Activated naive CD4-positive, alpha-beta T cell treated with anti-CD3 and anti-CD28 coated beads, Interleukin-2, amount 50 U/mL, for 24 hours (primary cell): ENCODE data around the gene SYNE1.
"Not testable (repeated sequence)": the region's sequence is repeated elsewhere in the genome, so short reads cannot be mapped to it uniquely, and the experiment has no call there.

Source experiments
- H3K27ac Mint-ChIP-seq: one replicate; pipeline ENCODE4 v1.8.0; 2021; ENCODE audit warnings: mild to moderate bottlenecking, mixed read lengths
- H3K27me3 Mint-ChIP-seq: one replicate; pipeline ENCODE4 v1.8.0; 2021; ENCODE audit warnings: mixed read lengths
- H3K36me3 Mint-ChIP-seq: one replicate; pipeline ENCODE4 v1.8.0; 2021; ENCODE audit warnings: mixed read lengths
- H3K4me1 Mint-ChIP-seq: one replicate; pipeline ENCODE4 v1.8.0; 2021; ENCODE audit warnings: mixed read lengths
- H3K4me3 Mint-ChIP-seq: one replicate; pipeline ENCODE4 v1.8.0; 2021; ENCODE audit warnings: mild to moderate bottlenecking, mixed read lengths
- H3K9me3 Mint-ChIP-seq: one replicate; pipeline ENCODE4 v1.8.0; 2021; ENCODE audit warnings: mixed read lengths

SYNE1 gene

DNA sequence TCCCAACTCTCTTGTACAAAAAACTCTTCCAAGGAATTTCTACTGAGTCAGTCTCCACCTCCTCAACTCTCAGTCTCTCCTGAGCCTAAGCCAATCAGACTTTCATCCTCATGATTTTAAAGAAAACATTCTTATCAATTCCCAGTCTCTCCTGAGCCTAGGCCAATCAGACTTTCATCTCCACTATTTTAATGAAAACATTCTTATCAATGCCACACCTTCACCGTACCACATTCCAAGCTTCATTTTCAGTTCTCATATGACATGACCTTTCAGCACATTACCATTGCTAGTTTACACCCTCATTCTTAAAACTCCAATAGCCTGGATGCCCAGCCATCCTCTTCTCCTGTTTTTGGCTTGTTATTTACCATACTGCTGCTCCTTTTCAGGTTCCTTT lies 42.5 kb downstream of the SYNE1 start:
- Mint-ChIP-seq H3K36me3 (no peaks in the 10 kb centered on the region), H3K27ac (no peak overlapping the region), H3K4me3 (no peak overlapping the region), H3K27me3 (peaks cover 1% of the 10 kb centered on the region), H3K4me1 (no peaks in the 10 kb centered on the region), H3K9me3 (no peaks in the 10 kb centered on the region)

DNA sequence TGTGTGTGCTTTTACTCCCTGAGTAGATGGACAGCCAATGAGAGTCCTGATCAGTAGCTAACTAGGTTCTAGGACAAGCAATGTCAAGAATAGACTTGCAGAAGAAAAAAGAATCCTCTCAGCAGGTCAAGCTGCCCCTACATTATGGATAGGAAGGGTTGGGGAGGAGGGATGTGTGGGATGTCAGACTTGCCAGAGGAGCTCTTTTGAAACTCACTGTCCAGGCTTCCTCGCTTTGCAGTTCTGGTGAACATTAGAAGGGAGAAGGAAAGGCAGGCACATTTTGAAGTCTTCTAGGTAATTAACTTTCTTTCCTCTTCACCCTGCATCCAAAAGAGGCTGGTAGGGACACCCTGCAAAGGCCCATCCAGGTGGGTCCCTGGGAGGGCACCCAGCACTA lies 48.7 kb downstream of the SYNE1 start:
- Mint-ChIP-seq H3K4me1 (no peaks in the 10 kb centered on the region), H3K36me3 (no peaks in the 10 kb centered on the region), H3K27me3 (no peaks in the 10 kb centered on the region), H3K4me3 (no peak overlapping the region), H3K27ac (no peak overlapping the region), H3K9me3 (no peaks in the 10 kb centered on the region)

DNA sequence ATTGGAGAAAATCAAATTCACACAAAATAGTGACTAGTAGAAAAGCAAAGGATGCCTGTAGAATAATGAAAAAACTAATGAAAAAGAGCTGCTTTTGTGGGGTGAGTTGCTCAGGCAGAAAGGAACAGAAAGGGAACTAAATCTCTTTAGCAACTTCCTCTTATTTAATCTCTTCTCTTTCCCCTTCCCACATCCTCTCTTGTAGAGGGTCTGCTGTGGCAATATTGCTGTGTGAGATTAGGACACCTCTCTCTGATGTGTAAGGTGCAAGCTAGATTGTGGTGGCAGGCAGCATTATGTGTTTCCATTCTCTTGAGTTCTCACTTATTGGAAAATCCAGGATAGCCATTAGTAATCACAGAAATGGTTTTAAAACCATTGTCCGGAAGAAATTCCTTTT lies 49.7 kb downstream of the SYNE1 start:
- H3K4me1 Mint-ChIP-seq: no peaks in the 10 kb centered on the region
- H3K27me3 Mint-ChIP-seq: no peaks in the 10 kb centered on the region
- no peak overlapping the region for H3K4me3 Mint-ChIP-seq
- no peaks in the 10 kb centered on the region for H3K36me3 Mint-ChIP-seq
- H3K9me3 Mint-ChIP-seq: no peaks in the 10 kb centered on the region
- H3K27ac Mint-ChIP-seq: no peak overlapping the region

DNA sequence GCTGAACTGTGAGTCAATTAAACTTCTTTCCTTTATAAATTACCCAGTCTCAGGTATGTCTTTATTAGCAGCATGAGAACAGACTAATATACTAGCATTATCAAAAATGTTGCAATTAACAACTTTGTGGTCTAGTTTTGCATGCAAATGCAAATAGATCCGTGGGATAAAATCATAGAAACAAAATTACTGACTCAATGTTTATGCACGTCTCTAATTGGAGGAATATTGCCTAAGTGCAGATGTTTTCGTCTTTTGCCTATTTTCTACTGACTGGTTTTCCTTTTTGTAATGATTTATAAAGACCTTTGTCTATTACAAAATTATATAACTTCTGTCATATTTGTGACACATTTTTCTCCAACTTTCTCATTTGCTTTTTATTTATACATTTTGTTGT lies 51.9 kb downstream of the SYNE1 start:
- Mint-ChIP-seq H3K36me3 (no peaks in the 10 kb centered on the region), H3K9me3 (no peaks in the 10 kb centered on the region), H3K4me1 (no peaks in the 10 kb centered on the region), H3K27me3 (no peaks in the 10 kb centered on the region), H3K4me3 (no peak overlapping the region), H3K27ac (no peak overlapping the region)

DNA sequence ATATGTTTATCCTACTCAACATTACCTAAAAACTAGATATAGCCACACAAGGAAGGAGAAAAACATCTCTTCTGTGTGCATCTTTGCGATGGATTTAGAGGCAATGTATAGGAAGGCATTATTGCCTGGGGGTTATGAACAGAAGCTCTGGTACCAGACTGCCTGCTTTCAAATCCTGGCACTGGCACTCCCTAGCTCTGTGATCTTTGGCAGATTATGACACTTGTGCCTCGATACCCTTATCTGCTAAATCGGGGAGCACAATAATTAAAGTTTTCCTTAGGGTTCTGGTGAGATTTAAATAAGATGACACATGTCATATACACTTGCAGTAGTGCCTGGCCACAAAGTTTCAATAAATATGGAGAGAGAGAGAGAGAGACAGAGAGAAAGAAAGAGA lies 53.3 kb downstream of the SYNE1 start:
- H3K4me1 Mint-ChIP-seq: no peaks in the 10 kb centered on the region
- H3K9me3 Mint-ChIP-seq: no peaks in the 10 kb centered on the region
- no peaks in the 10 kb centered on the region for H3K27me3 Mint-ChIP-seq
- H3K36me3 Mint-ChIP-seq: no peaks in the 10 kb centered on the region
- H3K4me3 Mint-ChIP-seq: no peak overlapping the region
- H3K27ac Mint-ChIP-seq: no peak overlapping the region

DNA sequence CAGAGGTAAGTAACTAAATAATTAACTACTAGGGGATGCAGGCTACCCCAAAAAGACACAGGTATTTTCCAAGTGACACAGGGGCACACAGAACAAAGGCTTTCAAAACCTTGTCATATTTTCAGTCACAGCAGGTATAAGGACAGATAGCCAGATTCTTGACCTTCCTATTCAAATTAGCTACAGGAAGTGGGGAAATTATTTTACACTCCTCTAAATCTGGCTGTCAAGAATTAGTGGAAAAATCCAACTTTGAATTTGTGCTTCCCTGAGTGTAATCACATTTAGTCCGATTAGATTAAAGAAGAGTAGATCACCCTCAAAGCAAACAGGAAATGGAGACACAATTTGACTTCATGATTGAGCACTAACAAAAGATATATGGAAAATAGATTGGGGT lies 60.6 kb downstream of the SYNE1 start:
- H3K9me3 Mint-ChIP-seq: no peaks in the 10 kb centered on the region
- H3K27me3 Mint-ChIP-seq: peaks cover 4% of the 10 kb centered on the region
- no peaks in the 10 kb centered on the region for H3K36me3 Mint-ChIP-seq
- H3K4me1 Mint-ChIP-seq: no peaks in the 10 kb centered on the region
- no peak overlapping the region for H3K27ac Mint-ChIP-seq
- no peak overlapping the region for H3K4me3 Mint-ChIP-seq

DNA sequence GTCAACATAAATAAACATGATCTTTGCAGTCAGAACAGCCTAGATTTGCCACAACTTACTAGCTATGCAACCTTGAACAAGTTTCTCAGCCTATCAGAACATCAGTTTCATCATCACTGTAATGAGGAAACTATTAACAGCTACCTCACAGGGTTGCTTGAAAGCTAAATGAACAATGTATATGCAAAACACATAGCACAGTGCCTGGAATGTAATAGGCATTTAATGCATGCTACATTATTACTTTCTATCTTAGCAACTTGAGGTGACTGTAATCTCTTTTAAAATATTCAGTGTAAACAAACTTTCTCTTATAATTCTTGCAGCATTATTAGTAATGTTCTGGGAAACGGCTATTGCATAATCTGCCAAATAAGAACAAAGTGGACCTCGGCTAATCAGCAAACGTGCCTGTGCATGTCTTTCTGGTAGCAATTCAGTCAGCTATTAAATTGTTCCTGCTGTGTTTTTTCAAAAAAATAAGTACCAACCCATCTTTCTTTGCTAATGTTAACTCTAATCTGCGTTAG lies 61.5 kb downstream of the SYNE1 start:
- peaks cover 4% of the 10 kb centered on the region for H3K27me3 Mint-ChIP-seq
- H3K4me3 Mint-ChIP-seq: no peak overlapping the region
- H3K36me3 Mint-ChIP-seq: no peaks in the 10 kb centered on the region
- no peaks in the 10 kb centered on the region for H3K9me3 Mint-ChIP-seq
- H3K4me1 Mint-ChIP-seq: no peaks in the 10 kb centered on the region
- H3K27ac Mint-ChIP-seq: no peak overlapping the region

DNA sequence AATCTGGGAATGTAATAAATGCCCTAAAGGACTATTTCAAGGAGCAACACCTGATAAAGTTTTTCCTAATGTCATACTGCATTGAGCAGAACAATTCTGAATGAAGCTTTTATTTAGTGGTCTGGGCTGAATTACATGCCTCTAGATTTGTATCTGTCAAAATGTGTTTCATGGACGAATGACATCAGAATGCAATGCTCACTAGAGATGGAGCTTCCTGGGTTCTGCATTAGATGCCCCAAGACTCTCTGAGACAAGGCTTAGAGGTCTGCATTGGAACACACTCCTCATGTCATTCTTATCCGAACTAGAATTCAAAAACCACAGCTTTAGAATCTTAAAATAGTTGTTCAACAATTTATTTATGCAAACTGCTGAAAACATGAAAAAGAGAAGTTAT lies 62.0 kb downstream of the SYNE1 start:
- no peaks in the 10 kb centered on the region for H3K36me3 Mint-ChIP-seq
- H3K9me3 Mint-ChIP-seq: no peaks in the 10 kb centered on the region
- H3K27me3 Mint-ChIP-seq: peaks cover 4% of the 10 kb centered on the region
- H3K27ac Mint-ChIP-seq: no peak overlapping the region
- no peaks in the 10 kb centered on the region for H3K4me1 Mint-ChIP-seq
- H3K4me3 Mint-ChIP-seq: no peak overlapping the region

DNA sequence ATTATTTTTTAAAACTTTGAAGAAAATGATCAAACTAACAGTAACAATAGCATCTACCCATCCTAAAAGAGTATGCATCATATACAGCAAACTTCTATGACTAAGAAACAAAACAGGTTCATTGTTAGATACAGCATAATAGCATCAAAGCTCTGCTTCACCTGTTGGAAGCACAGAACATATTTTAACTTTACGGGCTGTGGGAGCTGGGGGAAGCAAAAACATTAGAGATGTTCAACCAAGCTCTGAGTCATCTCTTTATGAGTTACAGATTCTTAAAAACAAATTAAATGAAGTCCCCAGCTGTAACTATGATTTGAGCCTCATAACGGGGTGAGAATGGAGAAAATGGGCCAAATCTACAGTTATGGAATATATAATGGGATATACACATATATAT lies 63.4 kb downstream of the SYNE1 start:
- no peak overlapping the region for H3K27ac Mint-ChIP-seq
- no peak overlapping the region for H3K4me3 Mint-ChIP-seq
- no peaks in the 10 kb centered on the region for H3K9me3 Mint-ChIP-seq
- H3K27me3 Mint-ChIP-seq: peaks cover 4% of the 10 kb centered on the region
- no peaks in the 10 kb centered on the region for H3K4me1 Mint-ChIP-seq
- H3K36me3 Mint-ChIP-seq: no peaks in the 10 kb centered on the region

DNA sequence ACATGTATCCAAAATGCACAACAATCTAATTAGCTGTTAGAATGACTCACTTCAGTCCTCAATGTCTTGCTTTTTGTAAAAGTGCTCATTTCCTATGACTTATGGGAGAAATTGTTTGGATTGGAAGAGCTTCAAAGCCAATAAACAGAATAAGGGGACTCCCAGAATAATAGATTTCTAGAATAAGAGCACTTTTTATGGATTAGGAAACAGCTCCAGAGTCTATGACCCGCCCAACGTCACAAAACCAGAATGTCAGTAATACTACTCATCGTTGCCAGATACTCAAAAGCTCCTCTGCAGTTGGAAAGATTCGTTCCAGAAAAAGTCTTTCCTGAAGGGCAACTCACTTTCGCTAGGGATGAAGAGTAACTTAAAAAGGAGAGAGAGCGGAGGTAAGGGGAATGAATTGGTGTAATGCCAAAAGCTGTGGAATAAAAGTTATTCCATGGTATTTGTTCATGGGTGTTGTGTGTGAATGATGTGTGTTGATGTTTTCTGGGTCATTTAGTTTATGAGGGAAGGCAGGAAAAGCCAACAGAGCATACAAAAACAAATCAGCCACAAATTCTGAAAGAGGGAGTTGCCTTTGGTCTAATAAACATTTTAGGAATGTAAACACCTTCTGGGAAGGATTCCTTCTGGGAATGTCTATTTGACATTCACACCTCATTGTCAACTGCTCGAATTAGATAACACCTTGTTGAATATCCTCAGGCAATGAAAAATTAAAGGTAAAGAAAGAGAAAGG lies 64.6 kb downstream of the SYNE1 start:
- H3K27ac Mint-ChIP-seq: no peak overlapping the region
- no peak overlapping the region for H3K4me3 Mint-ChIP-seq

DNA sequence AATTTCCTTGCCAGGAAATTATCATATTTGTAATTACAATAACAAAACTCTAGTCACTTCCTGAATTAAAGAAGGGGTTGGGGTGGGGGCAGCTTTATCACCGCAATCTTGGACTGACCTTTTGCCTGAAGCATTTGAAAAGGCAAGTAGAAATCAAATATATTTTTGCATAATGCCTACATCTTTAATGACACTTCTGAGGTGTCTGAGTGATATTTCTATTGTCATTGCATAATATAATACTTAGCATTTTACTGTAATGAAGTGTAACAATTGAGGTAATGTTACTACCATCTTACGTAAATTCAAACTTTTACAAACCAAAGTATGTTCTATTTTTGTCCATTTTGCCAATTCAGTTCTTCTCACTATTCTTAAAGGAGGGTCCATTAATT lies 65.2 kb downstream of the SYNE1 start:
- Mint-ChIP-seq H3K4me3 (no peak overlapping the region), H3K36me3 (no peaks in the 10 kb centered on the region), H3K9me3 (no peaks in the 10 kb centered on the region), H3K27ac (no peak overlapping the region), H3K4me1 (no peaks in the 10 kb centered on the region), H3K27me3 (peaks cover 4% of the 10 kb centered on the region)

More for the DNA sequence above, 64.6 kb downstream of the SYNE1 start:
- peaks cover 4% of the 10 kb centered on the region for H3K27me3 Mint-ChIP-seq
- H3K9me3 Mint-ChIP-seq: no peaks in the 10 kb centered on the region
- no peaks in the 10 kb centered on the region for H3K36me3 Mint-ChIP-seq
- no peaks in the 10 kb centered on the region for H3K4me1 Mint-ChIP-seq

DNA sequence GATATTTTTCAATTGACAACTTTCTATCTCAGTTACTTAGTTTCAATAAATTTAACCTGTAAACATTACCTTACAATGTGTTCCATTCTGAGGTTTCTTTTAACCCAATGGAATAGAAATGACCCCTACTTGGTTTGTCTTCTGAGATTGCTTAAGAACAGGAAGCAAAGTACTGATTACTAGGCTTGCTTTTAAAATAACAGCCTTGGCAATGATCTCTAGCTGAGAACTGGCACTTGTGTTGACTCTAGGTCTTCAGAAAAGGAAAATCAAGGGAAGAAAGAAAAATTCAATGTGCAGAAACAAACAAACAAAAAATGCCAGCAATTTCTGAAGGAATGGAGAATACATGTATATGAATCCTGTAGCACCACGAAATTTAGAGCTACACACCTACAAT lies 66.1 kb downstream of the SYNE1 start:
- H3K36me3 Mint-ChIP-seq: no peaks in the 10 kb centered on the region
- H3K9me3 Mint-ChIP-seq: no peaks in the 10 kb centered on the region
- H3K4me3 Mint-ChIP-seq: no peak overlapping the region
- no peak overlapping the region for H3K27ac Mint-ChIP-seq
- H3K27me3 Mint-ChIP-seq: peaks cover 4% of the 10 kb centered on the region
- no peaks in the 10 kb centered on the region for H3K4me1 Mint-ChIP-seq

DNA sequence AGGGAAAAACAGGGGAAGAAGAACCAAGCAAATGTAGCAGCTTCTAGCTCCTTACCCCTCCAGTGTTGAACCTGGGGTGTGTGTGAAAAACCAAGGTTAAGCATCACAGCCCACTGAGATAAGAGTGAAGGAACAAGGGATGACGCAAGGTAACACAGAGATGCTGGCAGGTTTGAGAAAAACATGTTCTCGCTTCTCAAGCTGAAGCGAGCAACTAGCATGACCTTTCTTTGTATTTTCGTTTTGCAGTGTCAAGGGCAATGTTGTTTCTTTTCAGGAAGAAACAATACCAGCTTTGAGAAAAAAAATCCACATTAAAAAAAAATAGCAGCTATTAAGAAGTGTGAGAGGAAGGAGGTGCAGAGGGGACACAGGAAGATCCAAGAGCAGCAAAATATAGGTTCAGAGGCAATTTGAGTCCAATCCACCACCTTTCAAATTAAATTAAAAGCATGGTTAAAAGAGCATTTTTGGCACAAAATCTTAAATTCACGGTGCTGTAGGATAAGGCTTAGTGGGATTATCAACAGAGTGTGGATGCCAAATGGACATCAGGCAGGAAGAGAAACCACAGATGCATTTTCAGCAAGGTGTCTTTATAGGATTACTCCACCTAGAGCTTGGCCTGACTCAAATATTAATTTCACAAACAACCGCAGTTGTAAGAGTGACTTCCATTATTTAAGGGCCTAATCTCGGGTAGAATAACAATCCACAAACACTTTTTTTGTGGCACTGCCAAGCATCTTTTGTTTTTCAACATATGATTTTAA lies 70.9 kb downstream of the SYNE1 start:
- Mint-ChIP-seq H3K27ac (no peak overlapping the region), H3K9me3 (no peaks in the 10 kb centered on the region), H3K27me3 (no peaks in the 10 kb centered on the region), H3K36me3 (no peaks in the 10 kb centered on the region), H3K4me3 (no peak overlapping the region), H3K4me1 (no peaks in the 10 kb centered on the region)

DNA sequence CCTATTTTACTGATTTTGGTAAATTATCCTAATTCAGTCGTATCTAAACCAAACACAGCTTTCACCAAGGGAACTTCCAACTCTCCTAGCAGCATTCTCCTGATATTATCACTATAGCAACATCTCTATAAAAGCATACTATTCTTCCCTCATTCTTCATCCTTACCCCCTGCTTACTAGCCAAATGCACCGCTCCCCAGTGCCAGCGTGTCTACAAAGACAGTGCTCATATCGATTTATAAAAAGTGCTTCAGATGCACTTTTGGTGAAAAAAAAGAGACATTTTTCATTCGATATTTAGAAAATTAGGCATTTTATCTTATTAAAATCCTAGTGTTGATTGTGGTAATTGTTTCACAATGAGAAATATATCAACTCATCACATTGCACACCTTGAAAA lies 74.0 kb downstream of the SYNE1 start:
- Mint-ChIP-seq H3K36me3 (peaks cover 1% of the 10 kb centered on the region), H3K27ac (no peak overlapping the region), H3K4me1 (no peaks in the 10 kb centered on the region), H3K9me3 (peaks cover 8% of the 10 kb centered on the region), H3K27me3 (no peaks in the 10 kb centered on the region), H3K4me3 (no peak overlapping the region)

DNA sequence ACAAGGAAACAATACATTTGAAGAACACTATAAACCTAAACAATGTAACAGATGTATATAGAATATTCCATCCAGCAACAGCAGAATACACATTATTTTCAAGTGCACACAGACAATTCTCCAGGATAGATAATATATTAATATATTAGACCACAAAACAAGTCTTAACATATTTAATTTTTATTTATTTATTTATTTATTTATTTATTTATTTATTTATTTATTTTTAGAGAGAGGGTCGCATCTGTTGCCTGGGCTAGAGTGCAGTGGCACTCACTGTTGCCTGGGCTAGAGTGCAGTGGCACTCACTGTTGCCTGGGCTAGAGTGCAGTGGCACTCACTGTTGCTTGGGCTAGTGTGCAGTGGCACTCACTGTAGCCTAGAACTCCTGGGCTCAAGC lies 78.4 kb downstream of the SYNE1 start:
- not testable (repeated sequence) for H3K27me3 Mint-ChIP-seq

DNA sequence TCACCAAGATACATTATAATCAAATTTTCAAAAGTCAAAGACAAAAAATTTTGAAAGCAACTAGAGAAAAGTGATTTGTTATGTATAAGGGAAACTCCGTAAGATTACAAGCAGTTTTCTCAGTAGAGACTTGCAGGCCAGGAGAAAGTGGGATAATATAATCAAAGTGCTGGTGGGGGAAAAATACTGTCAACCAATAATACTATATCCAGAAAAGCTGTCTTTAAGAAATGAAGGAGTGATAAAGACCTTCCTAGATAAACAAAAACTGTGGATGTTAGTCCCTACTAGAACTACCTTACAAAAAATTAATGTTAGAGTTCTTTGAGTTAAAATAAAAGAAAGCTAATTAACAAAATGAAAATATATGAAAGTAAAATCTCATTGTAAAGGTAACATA lies 79.7 kb downstream of the SYNE1 start:
- H3K4me1 Mint-ChIP-seq: no peaks in the 10 kb centered on the region
- no peak overlapping the region for H3K27ac Mint-ChIP-seq
- peaks cover 4% of the 10 kb centered on the region for H3K27me3 Mint-ChIP-seq
- peaks cover 5% of the 10 kb centered on the region for H3K36me3 Mint-ChIP-seq
- H3K4me3 Mint-ChIP-seq: no peak overlapping the region
- peaks cover 25% of the 10 kb centered on the region for H3K9me3 Mint-ChIP-seq

More for the DNA sequence above, 78.4 kb downstream of the SYNE1 start:
- H3K4me3 Mint-ChIP-seq, H3K4me1 Mint-ChIP-seq, H3K27ac Mint-ChIP-seq, H3K36me3 Mint-ChIP-seq: not testable (repeated sequence)
- H3K9me3 Mint-ChIP-seq: peaks cover 25% of the 10 kb centered on the region
